Bronchial epithelial cell (primary cell): ENCODE data around the gene NFATC3. TPM values are rescaled to one million over a fixed set of nuclear protein-coding genes. Genes with fewer than 3 reads are reported as not detected.

Experiments used
- DNase-seq: peaks from one replicate; pipeline ENCODE4 v3.0.0-alpha.2; 2010; ENCODE audit warnings: low read depth
- FAIRE-seq: peaks from 2 replicates; lab custom pipeline; 2011; peaks lifted over from hg19 to GRCh38; lab: Jason Lieb, UNC
- H3K27me3 ChIP-seq: 2 replicates; pipeline ENCODE4 v1.5.1; 2011; ENCODE audit warnings: low read length; ENCODE audit not compliant: control insufficient read depth, insufficient read depth
- H3K36me3 ChIP-seq: 2 replicates; pipeline ENCODE4 v1.5.1; 2011; ENCODE audit warnings: low read length; ENCODE audit not compliant: control insufficient read depth, insufficient read depth
- H3K4me3 ChIP-seq: 2 replicates; pipeline ENCODE4 v1.5.1; 2011; ENCODE audit warnings: mild to moderate bottlenecking, low read depth, low read length, control low read depth
- total RNA-seq: library from RNA; depleted of rRNA; stranded (reverse); fragments of >200 nt; gene quantifications from 2 replicates; pipeline ENCODE4 v1.2.1, GENCODE V29; 2014
- TF ChIP-seq, protein P1 (sequence below): IDR thresholded peaks from 2 replicates; pipeline ENCODE4 v1.5.1; 2011; ENCODE audit warnings: mild to moderate bottlenecking, moderate library complexity, low read length, control low read depth, inconsistent platforms; ENCODE audit not compliant: insufficient read depth, severe bottlenecking

Gene NFATC3
- total RNA-seq, 1 donor from 2014 or later = 5.8 TPM

DNA sequence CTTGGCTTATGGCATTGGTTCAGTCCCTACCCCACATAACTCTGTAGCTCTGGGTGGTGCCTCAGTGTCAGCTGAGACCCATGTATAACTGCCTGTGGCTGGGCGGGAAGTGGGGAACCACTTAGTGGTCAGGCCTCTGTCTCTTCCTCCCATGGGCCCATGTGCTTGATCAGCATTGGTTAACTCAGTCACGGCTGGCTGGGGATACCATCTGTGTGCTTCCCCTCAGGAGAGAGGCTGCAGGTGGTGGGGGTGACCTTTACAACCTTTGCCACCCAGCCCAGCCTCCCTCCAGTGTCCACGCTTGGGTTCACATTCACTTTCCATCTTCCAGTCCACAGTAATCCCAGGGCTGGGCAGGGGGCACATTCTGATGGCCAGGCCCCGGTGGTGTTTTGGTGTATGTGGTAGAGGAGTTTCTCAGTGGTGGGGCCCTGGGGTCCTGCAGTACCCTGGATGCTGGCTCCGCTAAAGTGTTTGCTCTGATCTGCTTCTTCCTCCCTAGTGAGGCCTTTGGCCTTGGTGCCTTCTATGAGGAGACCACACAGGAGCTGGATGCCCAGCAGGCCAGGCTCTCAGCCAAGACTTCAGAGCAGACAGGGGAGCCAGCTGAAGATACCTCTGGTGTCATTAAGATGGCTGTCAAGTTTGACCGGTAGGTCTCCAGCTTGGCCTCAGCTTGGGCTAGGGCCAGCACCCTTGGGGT is 10.2 kb upstream of the NFATC3 start:
- FAIRE-seq (no peak), DNase-seq (no peak)
- Histone ChIP-seq H3K36me3 (peaks cover 36% of the 10 kb centered on the region), H3K4me3 (no peak overlapping the region), H3K27me3 (no peaks in the 10 kb centered on the region)
- TF ChIP-seq, protein P1, sequence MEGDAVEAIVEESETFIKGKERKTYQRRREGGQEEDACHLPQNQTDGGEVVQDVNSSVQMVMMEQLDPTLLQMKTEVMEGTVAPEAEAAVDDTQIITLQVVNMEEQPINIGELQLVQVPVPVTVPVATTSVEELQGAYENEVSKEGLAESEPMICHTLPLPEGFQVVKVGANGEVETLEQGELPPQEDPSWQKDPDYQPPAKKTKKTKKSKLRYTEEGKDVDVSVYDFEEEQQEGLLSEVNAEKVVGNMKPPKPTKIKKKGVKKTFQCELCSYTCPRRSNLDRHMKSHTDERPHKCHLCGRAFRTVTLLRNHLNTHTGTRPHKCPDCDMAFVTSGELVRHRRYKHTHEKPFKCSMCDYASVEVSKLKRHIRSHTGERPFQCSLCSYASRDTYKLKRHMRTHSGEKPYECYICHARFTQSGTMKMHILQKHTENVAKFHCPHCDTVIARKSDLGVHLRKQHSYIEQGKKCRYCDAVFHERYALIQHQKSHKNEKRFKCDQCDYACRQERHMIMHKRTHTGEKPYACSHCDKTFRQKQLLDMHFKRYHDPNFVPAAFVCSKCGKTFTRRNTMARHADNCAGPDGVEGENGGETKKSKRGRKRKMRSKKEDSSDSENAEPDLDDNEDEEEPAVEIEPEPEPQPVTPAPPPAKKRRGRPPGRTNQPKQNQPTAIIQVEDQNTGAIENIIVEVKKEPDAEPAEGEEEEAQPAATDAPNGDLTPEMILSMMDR = no peak

DNA sequence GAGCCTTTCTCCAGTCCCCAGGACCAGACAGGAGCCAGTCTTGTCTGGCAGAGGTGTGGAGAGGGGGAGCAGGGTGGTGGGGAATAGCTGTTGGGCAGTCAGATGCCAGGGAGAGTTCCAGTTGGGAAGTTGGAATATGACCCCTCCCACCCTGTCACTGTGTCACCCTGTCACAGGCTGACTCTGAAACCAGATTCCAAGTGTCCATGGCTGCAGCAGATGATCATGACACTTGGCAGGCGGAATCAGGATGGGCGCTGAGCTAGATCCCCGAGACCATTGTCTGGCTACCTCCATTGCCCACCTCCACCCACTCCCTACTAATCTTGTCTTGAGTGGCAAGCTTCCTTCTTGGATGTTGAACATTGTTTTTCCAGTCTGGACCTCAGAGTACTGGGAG is 9.2 kb upstream of the NFATC3 start:
- Histone ChIP-seq H3K4me3 (no peak overlapping the region), H3K27me3 (no peaks in the 10 kb centered on the region), H3K36me3 (peaks cover 34% of the 10 kb centered on the region)
- DNase-seq = no peak
- FAIRE-seq = no peak
- TF ChIP-seq, protein P1 = no peak

DNA sequence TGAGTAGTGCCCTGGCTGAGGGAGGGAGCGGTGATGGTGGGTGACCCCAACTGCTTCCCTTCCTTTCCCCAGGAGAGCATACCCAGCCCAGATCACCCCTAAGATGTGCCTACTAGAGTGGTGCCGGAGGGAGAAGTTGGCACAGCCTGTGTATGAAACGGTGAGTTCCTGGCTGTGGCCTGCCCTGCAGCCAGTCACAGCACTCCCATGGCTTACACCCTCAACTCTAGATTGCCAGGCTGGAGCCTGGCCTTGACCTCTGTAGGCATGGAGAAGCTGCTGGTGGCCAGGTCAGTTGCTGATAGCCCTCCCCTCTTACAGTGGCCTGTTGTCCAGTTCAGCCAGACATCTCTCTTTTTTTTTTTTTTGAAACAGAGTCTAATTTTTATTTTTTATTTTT is 8.6 kb upstream of the NFATC3 start:
- peaks cover 31% of the 10 kb centered on the region for H3K36me3 ChIP-seq
- H3K27me3 ChIP-seq = no peaks in the 10 kb centered on the region
- TF ChIP-seq, protein P1 = no peak
- H3K4me3 ChIP-seq = no peak overlapping the region
- FAIRE-seq = no peak
- no peak for DNase-seq

DNA sequence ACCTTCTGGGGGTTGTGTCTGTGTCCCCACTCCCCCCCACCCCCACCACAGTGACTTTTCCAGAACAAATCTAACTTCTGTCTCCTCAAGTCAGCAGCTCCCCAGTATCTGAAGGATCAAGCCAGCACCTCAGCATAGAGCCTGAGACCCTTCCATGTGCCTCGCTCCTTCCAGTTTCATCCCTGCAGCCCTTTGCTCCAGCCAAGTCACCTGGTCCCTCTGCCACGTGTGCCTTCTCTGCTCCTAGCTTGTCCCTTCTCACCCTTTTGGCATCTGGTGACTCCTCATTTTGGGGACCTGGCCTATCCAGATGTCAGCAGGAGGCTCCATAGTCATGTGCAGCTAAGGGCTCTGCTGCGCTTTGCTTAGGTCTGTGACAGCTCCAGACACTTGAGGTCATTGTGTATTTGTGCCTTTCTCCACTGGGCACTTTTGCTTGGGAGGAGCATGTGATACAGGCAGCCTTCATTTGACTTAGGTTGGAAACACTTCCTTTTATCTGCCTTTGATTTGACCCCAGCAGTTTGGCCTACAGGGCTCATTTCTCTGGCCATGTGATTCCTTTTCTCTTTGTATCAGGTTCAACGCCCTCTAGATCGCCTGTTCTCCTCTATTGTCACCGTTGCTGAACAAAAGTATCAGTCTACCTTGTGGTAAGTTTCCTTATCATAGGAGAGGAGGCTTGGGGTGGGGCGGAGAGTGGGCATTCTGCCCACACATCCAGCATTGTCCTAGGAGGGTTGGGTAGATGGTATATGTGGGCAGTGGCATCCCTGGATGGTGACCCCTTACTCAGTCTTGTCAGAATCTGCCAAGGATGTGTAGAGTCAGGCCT is 7.1 kb upstream of the NFATC3 start:
- Histone ChIP-seq H3K36me3 (peaks cover 31% of the 10 kb centered on the region), H3K27me3 (no peaks in the 10 kb centered on the region), H3K4me3 (no peak overlapping the region)
- DNase-seq (no peak), FAIRE-seq (no peak)
- TF ChIP-seq, protein P1 = no peak

DNA sequence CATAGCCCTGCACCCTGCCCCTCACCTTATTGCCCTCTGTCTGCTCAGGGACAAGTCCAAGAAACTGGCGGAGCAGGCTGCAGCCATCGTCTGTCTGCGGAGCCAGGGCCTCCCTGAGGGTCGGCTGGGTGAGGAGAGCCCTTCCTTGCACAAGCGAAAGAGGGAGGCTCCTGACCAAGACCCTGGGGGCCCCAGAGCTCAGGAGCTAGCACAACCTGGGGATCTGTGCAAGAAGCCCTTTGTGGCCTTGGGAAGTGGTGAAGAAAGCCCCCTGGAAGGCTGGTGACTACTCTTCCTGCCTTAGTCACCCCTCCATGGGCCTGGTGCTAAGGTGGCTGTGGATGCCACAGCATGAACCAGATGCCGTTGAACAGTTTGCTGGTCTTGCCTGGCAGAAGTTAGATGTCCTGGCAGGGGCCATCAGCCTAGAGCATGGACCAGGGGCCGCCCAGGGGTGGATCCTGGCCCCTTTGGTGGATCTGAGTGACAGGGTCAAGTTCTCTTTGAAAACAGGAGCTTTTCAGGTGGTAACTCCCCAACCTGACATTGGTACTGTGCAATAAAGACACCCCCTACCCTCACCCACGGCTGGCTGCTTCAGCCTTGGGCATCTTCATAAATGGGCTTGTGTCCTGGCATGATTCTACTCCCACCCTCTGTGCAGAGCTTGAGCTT is 6.3 kb upstream of the NFATC3 start:
- Histone ChIP-seq H3K4me3 (no peak overlapping the region), H3K27me3 (no peaks in the 10 kb centered on the region), H3K36me3 (peaks cover 28% of the 10 kb centered on the region)
- FAIRE-seq (no peak), DNase-seq (no peak)
- TF ChIP-seq, protein P1 = no peak
